HG03439 (cell line): ENCODE measurements around the gene NBR1.
"Not testable (repeated sequence)": the region's sequence is repeated elsewhere in the genome, so short reads cannot be mapped to it uniquely, and the experiment has no call there.

Source experiments
- ATAC-seq: cut with Tn5 transposase; IDR thresholded peaks from one replicate; pipeline ENCODE4 v1.9.1; 2021; ENCODE audit warnings: mild to moderate bottlenecking, moderate library complexity; ENCODE audit not compliant: unreplicated experiment

The NBR1 gene, protein sequence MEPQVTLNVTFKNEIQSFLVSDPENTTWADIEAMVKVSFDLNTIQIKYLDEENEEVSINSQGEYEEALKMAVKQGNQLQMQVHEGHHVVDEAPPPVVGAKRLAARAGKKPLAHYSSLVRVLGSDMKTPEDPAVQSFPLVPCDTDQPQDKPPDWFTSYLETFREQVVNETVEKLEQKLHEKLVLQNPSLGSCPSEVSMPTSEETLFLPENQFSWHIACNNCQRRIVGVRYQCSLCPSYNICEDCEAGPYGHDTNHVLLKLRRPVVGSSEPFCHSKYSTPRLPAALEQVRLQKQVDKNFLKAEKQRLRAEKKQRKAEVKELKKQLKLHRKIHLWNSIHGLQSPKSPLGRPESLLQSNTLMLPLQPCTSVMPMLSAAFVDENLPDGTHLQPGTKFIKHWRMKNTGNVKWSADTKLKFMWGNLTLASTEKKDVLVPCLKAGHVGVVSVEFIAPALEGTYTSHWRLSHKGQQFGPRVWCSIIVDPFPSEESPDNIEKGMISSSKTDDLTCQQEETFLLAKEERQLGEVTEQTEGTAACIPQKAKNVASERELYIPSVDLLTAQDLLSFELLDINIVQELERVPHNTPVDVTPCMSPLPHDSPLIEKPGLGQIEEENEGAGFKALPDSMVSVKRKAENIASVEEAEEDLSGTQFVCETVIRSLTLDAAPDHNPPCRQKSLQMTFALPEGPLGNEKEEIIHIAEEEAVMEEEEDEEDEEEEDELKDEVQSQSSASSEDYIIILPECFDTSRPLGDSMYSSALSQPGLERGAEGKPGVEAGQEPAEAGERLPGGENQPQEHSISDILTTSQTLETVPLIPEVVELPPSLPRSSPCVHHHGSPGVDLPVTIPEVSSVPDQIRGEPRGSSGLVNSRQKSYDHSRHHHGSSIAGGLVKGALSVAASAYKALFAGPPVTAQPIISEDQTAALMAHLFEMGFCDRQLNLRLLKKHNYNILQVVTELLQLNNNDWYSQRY

DNA sequence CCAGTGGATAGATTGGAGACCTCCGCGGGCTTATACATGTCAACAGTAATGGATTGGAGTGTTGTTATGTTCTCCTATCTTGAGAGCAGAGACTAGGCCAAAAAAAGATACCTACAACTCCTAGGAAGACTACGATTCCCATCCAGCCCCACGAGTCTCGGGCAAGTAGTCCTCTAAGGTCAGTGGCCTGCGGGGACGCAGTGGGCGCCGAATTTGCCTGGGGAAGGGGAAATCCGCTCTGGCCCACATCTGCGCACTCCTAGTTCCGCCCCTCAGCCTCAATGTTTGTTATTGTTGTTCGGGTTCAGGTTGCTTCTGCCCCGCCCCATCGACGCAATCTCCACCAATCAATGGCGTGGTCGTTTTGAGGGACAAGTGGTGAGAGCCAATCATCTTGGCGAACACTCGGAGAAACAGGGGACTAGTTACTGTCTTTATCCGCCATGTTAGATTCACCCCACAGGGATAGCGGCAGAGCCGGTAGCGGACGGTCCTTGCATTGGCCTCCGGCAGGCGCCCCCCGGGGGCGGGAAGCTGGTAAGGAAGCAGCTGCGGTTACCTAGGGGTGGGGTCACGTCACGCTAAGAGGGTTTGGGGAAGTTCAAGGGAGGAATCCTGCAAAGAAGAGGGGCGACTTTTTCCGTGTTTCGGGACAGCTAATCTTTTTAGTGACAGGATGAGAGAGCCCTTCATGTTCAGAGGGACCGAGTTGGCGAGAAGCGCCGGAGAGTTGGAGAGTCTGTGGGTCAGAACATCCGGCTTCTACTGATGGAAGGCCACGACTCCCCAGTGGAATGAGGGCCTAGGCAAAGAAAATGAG, at the start of gene NBR1:
NBR1 (plus strand) TSS at position 449 of the 820 bp plus-strand sequence. CDS start 4,586 bp downstream, outside the sequence.
- peak; percentile 77 for ATAC-seq

DNA sequence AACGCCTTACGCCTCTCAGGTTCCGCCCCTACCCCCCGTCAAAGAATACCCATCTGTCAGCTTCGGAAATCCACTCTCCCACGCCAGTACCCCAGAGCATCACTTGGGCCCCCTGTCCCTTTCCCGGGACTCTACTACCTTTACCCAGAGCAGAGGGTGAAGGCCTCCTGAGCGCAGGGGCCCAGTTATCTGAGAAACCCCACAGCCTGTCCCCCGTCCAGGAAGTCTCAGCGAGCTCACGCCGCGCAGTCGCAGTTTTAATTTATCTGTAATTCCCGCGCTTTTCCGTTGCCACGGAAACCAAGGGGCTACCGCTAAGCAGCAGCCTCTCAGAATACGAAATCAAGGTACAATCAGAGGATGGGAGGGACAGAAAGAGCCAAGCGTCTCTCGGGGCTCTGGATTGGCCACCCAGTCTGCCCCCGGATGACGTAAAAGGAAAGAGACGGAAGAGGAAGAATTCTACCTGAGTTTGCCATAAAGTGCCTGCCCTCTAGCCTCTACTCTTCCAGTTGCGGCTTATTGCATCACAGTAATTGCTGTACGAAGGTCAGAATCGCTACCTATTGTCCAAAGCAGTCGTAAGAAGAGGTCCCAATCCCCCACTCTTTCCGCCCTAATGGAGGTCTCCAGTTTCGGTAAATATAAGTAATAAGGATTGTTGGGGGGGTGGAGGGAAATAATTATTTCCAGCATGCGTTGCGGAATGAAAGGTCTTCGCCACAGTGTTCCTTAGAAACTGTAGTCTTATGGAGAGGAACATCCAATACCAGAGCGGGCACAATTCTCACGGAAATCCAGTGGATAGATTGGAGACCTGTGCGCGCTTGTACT, 45.7 kb upstream of the NBR1 start, which contains the start of gene BRCA1:
BRCA1 (minus strand) TSS at position 232 of the 834 bp plus-strand sequence. CDS start 1,268 bp downstream, outside the sequence.
- peak; percentile 92 for ATAC-seq

DNA sequence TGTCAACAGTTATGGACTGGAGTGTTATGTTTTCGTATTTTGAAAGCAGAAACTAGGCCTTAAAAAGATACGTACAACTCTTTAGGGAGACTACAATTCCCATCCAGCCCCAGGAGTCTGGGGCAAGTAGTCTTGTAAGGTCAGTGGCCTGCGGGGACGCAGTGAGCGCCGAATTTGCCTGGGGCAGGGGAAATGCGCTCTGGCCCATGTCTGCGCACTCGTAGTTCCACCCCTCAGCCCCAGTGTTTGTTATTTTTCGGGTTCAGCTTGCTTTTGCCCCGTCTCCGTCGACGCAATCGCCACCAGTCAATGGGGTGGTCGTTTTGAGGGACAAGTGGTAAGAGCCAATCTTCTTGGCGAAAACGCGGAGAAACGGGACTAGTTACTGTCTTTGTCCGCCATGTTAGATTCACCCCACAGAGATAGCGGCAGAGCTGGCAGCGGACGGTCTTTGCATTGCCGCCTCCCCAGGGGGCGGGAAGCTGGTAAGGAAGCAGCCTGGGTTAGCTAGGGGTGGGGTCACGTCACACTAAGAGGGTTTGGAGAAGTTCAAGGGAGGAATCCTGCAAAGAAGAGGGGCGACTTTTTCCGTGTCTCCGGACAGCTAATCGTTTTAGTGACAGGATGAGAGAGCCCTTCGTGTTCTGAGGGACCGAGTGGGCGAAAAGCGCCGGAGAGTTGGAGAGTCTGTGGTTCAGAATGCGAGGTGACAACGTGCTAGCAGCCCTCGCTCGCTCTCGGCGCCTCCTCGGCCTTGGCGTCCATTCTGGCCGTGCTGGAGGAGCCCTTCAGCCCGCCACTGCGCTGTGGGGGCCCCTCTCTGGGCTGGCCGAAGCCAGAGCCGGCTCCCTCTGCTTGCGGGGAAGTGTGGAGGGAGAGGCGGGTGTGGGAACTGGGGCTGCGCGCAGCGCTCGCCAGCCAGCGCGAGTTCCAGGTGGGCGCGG, 44.8 kb upstream of the NBR1 start:
- ATAC-seq = no peak

DNA sequence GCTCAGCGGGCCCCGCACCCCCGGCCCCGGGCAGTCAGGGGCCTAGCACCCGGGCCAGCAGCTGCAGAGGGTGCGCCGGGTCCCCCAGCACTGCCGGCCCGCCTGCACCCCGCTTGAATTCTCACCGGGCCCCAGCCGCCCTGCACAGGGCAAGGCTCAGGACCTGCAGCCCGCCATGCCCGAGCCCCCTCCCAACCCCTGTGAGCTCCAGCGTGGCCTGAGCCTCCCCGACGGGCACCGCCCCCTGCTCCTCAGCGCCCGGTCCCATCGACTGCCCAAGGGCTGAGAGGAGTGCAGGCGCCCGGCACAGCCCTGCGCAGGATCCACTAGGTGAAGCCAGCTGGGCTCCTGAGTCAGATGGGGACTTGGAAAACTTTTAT, 44.1 kb upstream of the NBR1 start:
- no peak for ATAC-seq

DNA sequence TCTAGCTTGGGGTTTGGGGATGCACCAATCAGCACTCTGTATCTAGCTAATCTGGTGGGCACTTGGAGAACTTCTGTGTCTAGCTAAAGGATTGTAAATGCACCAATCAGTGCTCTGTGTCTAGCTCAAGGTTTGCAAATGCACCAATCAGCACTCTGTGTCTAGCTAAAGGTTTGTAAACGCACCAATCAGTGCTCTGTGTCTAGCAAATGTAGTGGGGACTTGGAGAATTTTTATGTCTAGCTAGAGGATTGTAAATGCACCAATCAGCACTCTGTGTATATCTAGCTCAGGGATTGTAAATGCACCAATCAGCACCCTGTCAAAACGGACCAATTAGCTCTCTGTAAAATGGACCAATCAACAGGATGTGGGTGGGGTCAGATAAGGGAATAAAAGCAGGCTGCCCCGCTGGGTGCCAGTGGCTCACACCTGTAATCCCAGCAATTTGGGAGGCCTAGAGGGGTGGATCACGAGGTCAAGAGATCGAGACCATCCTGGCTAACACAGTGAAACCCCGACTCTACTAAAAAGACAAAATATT, 43.6 kb upstream of the NBR1 start:
- not testable (repeated sequence) for ATAC-seq

DNA sequence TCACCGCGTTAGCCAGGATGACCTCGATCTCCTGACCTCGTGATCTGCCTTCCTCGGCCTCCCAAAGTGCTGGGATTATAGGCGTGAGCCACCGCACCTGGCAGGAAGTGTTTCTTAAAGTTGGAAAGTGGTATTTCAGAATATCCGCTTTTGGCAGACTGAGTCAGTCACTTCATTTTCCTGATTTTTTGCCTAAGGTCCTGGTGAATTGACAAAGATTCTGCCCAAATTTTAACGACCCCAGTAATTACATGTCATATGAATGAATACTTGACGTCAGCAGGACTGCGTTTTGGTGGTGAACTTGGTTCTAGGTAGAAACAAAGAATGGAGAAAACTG, 41.4 kb upstream of the NBR1 start:
- ATAC-seq = no peak

DNA sequence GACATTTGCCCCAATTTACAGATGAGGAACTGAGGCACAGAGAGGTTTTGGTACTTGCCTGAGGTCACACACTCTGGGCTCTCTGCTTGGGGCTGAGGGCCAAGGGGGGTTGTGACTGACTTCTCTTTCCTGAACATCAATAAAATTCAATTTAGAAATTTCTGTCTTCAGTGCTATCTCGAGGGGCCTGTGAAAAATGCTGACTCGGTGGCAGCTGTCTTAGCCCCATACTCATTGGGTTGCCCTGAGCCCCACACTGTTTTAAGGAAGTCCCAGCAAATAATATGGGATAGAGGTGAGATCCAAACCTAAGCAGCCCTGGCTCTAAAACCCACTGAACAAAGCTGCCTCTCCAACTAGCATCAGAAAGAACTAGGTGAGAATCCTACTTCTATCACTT, 38.9 kb upstream of the NBR1 start:
- no peak for ATAC-seq

DNA sequence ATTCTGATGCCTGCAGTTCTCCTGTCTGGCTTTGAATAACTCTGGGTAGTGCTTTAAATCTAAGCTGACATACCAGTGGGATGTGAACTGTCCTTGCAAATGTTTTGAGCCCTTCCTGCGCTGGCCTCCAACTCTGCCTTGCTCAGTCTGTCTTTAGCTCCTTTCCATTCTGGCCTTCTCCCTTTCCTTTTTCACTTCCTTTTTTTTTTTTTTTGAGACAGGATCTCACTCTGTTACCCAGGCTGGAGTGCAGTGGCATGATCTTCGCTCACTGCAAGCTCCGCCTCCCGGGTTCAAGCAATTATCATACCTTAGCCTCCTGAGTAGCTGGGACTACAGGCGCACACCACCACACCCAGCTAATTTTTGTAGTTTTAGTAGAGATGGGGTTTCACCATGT, 37.6 kb upstream of the NBR1 start:
- not testable (repeated sequence) for ATAC-seq

DNA sequence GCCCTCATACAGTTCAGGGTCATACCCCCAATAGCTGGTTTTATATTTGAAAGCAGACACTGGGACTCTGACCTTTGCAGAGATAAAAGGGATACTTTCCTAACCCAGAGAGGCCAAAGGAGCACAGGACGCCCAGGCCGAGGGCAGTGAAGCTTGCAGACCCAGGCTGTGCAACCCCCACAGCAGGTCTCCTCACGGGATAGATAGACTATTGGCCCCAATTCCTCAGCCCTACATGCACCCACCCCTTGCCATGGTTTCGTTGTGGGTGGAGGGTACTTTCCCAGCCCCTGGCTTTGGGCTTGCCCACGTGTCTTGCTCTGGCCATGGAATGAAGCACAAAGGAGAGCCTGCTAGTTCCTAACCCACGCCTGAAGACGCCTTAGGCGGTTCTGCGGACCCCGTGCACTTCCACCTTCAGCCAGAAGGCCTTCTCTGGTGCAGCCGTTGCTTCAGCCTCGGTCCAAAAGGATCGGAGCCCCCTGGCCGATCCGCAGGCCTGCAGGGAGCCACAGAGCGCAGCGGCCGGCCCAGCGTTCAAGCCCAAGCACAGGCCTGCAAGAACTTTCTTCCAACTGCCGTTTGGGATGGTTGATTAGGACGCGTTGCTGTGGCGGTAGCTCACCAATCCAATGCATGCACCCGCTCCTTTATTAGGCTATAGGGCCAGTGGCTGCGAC, 36.1 kb upstream of the NBR1 start:
- ATAC-seq = no peak

DNA sequence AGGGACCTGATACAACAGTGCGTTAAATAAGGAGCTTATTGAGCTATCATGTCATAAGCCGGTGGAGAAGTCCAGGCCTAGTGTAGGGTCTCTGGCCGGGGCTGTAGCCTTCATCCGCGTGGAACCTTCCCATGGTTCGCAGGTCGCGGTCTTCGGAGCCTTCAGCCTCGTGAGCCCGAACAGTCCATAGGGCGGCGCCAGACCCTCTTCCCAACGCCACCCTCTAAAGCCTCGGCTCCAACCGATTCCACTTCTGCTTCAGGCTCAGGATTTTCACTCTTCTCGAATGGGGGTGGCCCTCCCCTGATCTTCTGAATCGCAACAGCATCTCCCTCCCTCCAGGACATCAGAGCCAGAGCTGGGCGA, 35.6 kb upstream of the NBR1 start:
- ATAC-seq = no peak

DNA sequence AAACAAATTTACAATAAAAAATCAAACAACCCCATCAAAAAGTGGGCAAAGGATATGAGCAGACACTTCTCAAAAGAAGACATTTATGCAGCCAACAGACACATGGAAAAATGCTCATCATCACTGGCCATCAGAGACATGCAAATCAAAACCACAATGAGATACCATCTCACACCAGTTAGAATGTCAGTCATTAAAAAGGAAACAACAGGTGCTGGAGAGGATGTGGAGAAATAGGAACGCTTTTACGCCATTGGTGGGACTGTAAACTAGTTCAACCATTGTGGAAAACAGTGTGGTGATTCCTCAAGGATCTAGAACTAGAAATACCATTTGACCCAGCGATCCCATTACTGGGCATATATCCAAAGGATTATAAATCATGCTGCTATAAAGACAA, 34.4 kb upstream of the NBR1 start:
- not testable (repeated sequence) for ATAC-seq

DNA sequence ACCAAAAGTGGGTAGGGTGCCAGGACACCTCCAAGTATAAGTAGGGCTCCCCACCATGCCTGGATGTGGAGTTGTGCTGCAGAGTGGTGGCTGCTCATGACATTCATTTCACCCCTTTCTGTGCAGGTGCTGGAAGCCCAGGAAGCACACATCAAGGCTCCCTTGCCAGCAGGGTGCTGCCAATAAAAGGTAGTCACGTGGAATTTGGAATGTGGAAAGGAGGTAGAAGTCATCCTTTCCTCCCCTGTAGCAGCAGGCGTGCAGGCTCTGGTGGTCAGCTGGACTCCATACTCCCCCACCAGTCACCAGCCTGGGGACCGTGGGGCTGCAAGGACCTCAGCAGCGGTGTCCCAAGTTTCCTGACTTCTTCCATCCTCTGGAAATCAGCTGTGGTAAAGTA, 32.5 kb upstream of the NBR1 start:
- not testable (repeated sequence) for ATAC-seq

DNA sequence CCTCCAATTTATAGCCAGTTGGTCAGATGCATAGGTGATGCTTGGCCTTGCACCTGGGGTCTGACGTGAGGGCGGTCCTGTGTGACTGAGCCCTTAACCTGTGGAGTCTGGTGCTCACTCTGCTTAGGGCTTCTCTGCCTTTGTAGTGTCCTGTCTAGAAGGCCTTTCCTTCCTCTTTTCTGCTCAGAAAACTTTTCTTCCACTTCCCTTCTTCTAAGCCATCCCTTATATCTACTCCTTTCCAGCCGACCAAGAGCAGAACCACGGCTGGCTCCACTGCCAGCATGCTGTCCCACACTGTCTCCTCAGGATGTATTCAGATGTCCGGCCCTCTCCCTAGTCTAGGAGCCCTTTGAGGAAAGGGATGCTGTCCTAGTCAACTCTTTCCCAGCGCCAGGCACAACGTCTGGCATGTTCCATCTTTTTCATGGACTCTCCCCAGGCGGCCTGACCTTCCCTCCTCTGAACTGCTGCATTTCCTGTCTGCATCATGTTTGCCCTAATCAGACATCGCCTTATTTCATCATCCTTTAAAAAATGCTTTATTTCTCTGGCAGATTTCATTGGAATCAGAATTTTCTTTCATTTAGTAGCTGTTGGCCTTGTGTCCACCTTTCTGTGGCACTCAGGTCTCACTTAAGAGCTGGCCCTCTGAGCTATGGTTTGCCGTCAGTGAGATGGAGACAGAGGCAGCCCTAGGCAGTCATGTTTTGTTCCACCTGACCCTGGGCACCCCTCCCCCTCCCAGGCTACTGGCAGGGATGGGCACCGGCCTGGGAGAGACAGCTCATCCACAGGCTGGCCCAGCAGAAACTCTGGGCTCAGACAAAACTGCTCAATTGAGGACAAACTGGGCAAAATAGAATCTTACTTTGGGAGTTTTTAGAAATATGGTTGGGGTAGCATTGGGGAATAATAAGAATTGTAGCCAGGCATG, 30.4 kb upstream of the NBR1 start:
- no peak for ATAC-seq

DNA sequence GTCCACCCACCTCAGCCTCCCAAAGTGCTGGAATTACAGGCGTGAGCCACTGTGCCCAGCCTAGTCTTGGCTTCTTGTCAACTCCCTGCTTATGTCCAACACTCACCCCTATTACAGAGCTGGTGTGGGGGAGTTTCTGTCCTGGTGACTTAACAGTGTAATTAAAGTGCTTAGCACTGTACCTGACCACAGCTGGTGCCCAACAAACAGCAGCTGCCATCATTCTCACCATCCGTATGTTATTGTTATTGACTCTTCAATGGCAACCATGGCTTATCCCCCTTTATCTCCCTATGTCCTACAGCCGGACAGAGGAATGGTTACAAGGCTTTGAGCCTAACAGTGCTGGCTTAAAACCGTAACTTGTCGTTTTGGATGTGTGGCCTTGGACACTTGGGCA, 28.9 kb upstream of the NBR1 start:
- no peak for ATAC-seq

DNA sequence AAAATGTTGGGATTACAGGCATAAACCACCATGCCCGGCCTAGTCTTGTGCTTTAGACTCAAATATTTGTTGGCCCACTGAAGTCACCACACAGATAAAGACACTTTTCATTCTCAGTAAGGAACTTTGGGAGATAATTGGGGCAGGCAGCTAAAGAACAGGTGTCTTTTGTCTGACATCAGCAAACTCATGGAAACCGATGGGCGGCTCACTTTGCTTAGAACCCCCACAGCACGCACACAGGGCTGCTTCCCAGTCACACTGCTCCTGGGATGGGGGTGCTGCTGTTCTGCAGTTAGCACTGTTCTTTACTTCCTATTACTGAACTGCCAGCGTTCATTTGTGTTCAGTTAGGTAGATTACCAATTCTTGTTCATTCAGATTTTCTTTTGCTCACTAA, 27.8 kb upstream of the NBR1 start:
- no peak for ATAC-seq

DNA sequence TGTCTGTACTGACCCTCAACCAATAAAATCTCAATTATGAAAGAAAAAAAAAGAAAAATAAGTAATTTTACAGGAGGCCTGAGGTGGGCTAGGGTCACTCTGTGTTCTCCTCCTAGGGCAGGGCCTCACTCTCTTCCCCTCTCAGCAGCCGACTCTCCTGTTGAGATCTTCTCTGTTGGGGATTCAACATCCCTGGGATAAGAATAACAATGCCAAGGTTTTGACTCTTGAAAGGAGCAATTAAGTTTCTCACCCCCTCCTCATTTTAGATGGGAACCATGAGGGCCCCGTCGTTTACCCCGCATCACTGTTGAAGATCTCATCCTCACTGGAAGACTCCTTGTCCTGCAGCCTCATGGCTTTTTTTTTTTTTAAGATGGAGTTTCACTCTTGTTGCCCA, 24.4 kb upstream of the NBR1 start:
- ATAC-seq = no peak

DNA sequence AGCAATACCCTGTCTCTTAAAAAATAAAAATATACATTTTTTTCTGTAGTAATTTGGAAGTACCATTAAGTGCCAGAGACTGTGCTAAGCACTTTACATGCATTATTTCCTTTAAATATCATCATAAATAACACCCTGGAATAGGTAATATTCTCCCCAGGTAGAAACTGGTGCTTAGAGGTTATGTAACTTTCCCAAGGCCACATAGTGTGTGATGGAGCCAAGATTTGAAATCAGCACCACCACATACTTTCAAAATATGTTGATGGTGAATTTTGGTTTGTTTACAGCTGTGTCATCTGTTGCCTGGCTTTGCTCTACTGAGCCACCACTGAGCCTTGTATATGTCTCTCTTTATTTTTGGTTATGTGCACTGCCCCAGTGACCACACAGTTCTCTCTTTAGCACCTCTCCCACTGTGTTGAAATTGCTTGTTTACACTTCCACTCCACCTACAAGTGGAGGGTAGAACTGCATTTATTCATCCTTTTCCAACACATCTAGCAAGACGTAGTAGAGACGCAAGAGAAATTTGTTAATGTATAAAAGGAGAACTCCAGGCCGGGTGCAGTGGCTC, 19.0 kb upstream of the NBR1 start:
- ATAC-seq = no peak
